ENCODE data around the gene PDIA2. TPM values are rescaled to one million over a fixed set of nuclear protein-coding genes. Genes with fewer than 3 reads are reported as not detected.

The PDIA2 gene
- total RNA-seq, 1 experiment from 2014 or later = not detected

DNA sequence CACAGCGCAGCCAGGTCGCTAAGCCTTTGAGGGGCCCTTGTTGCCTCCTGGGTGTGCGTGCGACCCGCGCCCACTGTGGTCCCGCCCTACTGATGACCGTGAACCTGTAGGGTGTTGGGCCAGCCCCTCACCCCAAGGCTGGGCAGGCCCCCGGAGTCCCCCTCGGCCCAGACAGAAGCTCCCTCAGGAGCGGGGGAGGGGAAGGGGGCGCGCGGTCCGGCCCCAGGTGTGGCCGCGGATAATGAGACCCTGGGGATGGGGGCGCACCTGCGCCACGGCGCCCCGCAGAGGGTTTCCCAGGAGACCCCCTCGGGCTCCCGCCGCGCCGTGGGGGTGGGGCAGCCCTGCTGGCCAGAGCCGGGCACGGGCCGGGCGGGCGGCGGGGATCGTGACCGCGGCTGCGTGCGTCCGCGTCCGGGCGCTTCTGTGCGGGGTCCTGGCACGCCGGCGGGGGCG lies 2.9 kb upstream of the PDIA2 start:
- no peak for DNase-seq (ENCODE audit: low spot score)

GRCh38 chr16:280552-280951 lies 2.4 kb upstream of the PDIA2 start, which contains the start of gene ARHGDIG:
Gene ARHGDIG (plus strand): TSS chr16:280591. CDS start chr16:280681, 90 bp downstream.
- DNase-seq (ENCODE audit: low spot score) = no peak

GRCh38 chr16:280991-281659 lies 1.8 kb upstream of the PDIA2 start:
- DNase-seq (ENCODE audit: low spot score) = no peak

DNA sequence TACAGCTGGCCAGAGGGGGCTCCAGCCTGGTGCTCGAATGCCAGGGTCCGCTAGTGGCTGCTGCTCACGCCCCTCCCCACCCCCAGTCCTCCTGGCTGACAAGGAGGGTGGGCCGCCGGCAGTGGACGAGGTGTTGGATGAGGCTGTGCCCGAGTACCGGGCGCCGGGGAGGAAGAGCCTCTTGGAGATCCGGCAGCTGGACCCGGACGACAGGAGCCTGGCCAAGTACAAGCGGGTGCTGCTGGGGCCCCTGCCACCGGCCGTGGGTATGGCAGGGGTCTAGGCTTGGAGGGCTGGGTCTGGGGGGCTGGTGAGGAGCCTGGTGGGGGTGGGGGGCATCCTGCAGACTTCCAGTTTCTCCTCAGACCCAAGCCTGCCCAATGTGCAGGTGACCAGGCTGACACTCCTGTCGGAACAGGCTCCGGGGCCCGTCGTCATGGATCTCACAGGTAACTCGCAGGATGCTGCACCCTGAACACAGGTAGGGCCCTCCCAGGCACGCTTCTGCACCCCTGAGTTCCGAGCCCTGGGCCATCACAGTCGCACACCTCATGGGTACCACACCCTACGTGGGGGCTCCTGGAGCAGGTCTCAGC lies 1.2 kb upstream of the PDIA2 start:
- no peak for DNase-seq (ENCODE audit: low spot score)

GRCh38 chr16:282491-282890 lies 473 bp upstream of the PDIA2 start:
- DNase-seq (ENCODE audit: low spot score) = no peak

- DNase-seq (ENCODE audit: low spot score) = no peak
These were observed 1.5 kb downstream of the PDIA2 start for GRCh38 chr16:284204-285120.

DNA sequence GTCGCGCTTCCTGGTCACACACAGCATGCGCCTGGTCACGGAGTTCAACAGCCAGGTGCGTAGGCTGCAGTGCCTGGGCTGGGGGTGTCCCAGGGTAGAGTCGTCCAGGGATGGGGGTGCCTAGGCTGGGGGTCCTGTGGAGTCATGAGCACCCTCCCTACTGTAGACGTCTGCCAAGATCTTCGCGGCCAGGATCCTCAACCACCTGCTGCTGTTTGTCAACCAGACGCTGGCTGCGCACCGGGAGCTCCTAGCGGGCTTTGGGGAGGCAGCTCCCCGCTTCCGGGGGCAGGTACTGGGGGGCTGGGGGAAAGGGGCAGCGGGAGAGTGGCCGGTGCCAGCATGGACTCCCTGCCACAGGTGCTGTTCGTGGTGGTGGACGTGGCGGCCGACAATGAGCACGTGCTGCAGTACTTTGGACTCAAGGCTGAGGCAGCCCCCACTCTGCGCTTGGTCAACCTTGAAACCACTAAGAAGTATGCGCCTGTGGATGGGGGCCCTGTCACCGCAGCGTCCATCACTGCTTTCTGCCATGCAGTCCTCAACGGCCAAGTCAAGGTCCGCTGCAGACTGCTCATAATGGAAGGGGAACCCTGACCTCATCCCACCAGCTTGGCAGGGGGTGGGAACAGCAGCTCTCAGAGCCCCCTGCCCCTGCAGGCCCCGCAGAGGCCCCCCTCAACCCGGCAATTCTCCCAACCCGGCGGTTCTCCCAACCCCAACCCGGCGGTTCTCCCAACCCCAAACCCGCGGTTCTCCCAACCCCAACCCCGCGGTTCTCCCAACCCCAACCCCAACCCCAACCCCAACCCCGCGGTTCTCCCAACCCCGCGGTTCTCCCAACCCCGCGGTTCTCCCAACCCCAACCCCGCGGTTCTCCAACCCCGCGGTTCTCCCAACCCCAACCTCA lies 2.4 kb downstream of the PDIA2 start:
- no peak for DNase-seq (ENCODE audit: low spot score)

- DNase-seq (ENCODE audit: low spot score) = no peak
These were observed 3.7 kb downstream of the PDIA2 start for GRCh38 chr16:286491-287297.

DNA sequence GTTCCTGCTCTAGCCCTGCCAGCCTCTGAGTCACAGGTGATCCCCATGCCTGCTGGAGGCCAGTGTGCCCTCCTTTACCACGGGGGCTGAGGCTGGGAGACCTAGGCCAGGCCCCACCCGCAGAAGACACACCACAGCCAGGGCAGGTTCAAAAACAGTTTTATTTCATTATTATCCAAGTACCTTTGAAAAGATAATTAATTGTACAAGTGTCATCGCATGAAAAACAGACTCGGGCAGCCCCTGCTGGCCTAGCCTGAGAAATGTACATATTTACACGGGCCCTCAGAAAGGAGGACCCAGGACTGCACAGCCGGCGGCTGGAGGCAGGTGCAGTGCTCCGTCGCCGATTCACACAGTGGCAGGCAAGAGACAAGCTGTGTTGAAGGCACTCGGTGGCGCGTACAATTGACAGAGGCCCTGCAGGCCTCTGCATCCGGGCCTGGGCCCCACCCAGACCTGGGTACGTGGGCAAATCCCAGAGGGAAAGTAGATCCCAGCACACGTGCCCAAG lies 4.4 kb downstream of the PDIA2 start:
- no peak for DNase-seq (ENCODE audit: low spot score)

DNA sequence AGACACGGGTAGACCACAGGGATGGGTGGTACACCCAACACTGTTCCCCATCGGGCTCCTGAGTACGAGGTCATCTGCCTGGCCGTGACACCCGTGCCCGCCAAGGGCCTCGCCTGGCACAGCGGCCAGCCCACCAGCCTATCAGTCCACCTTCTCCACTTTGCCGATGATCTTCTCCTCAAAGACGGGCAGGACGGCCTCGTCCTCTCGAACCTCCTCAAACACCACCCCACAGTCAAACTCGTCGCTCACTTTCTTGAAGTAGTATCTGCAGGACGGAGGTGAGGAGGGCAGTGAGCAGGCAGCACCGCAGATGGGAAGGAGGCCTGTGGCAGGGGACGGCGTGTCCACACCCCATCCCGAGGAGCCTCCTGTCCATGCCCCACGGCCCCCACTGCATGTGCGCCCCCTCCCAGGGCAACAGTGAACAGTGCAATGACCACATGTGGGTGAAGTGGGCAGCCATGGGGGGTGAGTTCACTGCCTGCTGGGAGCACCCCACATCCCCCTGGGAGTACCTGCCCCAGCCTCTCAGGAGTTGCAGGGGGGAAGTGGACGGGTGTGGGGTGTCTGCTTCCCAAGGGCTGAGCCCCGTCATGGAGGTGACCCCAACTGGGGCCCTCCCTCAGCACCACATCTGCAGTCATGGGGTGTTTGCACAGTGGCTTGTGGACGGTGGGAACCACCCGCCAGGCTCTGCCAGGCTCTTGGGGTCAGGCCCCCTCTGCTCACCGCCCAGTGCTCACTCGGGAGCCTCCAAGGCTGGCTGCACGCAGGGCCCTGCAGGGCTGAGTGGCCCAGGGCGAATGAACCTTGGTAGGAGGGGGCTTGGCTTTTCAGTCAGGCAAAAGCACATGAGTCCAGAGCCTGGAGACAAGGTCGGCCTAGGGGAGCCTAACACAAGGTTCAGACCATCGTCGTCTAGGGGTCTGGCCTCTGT lies 5.3 kb downstream of the PDIA2 start:
- no peak for DNase-seq (ENCODE audit: low spot score)

DNA sequence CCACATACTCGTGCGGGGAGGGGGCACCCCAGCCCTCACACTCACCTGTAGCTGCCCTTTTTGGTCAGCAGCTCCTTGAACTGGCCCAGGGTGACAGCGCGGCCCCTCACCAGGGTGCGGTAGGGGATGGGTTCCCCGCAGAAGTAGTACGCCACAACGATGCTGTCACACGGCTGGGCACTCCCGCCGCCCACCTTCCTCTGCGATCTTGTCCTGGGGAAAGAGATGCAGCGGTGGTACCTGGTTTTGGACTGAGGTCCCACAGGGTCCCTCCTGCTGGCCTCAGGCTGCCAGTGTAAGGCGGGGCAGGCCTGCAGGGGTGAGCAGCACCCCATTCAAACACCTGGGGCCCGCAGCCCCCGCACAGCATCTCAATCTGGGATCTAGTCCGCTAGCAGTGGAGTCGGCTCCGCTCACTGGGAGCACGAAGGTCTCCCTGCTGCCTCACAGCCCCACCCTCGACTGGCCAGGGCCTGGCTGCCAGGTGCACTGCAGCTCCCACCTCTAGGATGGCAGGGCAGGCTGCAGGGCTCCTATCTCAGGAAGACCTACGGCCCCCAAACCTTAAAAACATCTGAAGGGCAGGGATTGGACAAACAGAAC lies 6.5 kb downstream of the PDIA2 start:
- no peak for DNase-seq (ENCODE audit: low spot score)

DNA sequence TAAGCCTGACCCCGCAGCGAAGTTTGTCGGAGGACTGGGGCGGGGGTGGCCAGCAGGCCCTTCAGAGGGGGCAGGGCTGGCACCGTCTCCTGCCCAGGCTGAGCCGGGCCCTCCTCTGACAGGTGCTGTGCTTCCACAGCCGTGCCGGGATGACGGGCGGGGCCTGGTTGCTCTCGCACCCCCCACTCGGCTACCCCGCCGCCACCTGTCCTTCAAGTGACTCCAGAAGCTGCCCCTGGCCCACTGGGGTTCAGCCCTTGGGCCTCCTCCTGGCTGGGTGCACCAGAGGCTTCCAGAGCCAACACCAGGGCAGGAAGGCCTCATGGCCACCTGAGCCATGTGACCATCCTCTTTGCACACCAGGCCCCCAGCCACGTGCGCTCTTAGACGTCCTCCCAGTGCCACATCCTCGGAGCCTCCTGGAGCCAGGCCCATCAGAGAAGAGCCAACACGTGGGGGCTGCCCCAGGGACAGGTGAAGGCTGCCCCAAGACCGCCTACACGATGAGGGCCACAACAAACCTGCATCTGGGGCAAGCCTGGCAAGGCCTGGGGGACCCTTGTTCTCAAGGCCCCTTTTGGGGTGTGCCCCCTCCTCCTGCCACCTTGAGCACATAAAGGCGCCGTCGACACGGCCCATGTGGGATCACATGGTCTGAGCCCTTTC lies 7.2 kb downstream of the PDIA2 start:
- DNase-seq (ENCODE audit: low spot score) = no peak

DNA sequence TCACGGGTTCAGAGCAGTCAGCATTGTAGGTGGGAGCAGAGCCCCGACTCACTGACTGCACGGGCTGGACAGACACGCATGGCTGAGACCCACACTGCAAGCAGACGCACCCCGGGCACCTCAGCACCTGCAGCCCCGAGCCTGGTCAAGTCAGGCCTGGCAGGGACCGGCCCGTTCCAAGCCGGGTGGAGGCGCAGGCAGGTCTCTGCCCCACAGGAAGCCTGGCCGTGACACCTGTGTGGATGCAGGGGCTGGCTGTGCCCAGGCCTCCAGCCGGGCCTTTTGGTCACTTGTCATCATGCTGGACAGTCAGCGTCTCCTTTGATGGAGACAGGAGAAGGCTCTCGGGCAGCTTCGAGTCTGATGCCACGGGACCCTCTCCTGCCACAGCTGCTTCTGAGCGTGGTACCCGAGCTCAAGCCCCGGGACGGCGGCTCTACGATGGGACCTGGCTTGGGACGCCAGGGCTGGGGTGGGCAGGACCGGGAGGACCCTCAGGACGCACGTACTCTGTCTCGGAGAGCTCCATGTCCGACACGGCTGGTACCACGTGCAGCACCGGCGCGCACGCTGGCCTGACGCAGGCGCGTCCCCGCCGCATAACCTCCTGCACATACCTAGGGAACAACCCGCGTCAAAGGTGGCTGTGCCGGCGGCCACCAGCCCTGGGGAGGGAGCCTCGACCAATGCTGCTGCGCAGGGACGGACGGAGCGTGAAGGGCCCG lies 7.9 kb downstream of the PDIA2 start:
- no peak for DNase-seq (ENCODE audit: low spot score)

DNA sequence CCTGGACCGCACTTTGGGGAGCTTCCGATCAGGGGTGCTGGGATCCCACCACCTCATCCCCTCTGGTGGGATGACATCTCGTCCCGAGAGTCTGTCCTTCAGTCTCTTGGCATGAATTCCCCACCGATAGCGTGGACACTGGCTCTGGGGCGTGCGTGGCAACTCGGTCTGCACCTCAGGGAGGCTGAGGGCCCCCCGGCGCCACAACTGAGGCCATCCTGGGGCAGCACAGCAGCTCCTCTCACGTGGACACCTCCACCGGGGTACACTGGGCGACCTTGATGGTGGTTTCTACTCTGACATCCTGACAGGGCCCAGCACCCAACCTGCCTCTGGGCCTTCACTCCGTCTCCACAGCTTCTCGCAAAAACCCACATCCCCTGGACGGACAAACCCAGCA lies 8.6 kb downstream of the PDIA2 start:
- no peak for DNase-seq (ENCODE audit: low spot score)

DNA sequence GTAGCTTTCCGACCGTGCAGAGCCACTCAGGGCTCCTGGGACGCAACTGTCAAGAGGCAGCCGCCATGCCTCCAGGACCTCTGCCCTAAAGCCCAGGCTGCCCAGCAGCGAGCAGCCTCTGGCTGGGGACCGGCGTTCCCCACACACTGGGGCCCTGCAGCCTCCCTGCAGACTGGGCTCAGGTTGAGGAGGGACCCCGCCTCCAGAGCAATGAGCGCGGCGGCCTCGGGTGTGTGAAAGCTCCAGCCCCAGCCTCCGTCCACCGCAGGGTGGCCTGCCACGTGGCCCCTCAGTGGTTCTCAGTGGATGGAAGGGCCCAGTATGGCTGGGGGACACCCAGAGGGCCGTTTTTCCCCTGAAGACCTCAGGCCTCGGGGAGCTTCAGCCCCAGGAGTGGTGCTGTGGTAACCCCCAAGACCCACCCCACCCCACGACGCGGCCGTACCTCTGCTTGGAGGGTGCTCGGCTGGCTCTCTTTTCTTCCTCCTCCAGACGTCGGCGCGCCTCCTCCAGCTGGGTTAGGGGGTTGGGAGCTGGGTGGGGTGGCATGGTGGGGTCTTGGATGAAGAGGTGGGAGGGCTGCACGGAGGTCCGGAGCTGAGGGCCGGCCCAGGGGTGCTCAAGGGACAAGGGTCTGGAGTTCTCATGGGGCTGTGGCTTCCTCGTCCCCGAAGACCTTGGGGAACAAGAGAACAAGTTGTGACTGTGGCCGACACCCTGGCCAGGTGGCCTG lies 10.2 kb downstream of the PDIA2 start:
- DNase-seq (ENCODE audit: low spot score) = no peak

- DNase-seq (ENCODE audit: low spot score) = no peak
These were observed 13.3 kb downstream of the PDIA2 start for GRCh38 chr16:296276-296675.
